ENCODE data around the gene TUBGCP6. TPM values are rescaled to one million over a fixed set of nuclear protein-coding genes. Genes with fewer than 3 reads are reported as not detected.

TUBGCP6 gene
- total and polyA plus RNA-seq, 8 donors: 37.8 to 112 (median 50.2) TPM

- Histone ChIP-seq H3K4me3 (peak overlapping the region; percentile 52 to 59 (median 56)), H3K4me1 (peaks cover 57 to 87% (median 73%) of the 10 kb centered on the region in 4 donors), H3K36me3 (peaks cover 23 to 31% (median 25%) of the 10 kb centered on the region in 4 donors), H3K27ac (peak overlapping the region; percentile 38 to 83 (median 43)), H3K9me3 (no peaks in the 10 kb centered on the region), H3K27me3 (peaks cover 0 to 36% (median 3%) of the 10 kb centered on the region in 3 donors)
- TF ChIP-seq CTCF (IDR thresholded peaks at IDR 0.05) (peak in 1 of 7 experiments; percentile 4), EP300 (IDR thresholded peaks at IDR 0.05) (no peak)
- intact Hi-C loops (cut with DNase I; ENCODE audit: low total_unique reads): no loop called here
- 35 to 46% (median 40%) methylated on average over 17 to 26 of the region's 26 CpGs for WGBS, 5 donors
- no peak for DNase-seq
Observed at GRCh38 chr22:50272044-50272802, 27.4 kb upstream of the TUBGCP6 start.

GRCh38 chr22:50271519-50271970 is 26.7 kb upstream of the TUBGCP6 start:
- Histone ChIP-seq H3K4me3 (peak overlapping the region; percentile 52 to 59 (median 56)), H3K27ac (peak overlapping the region; percentile 23 to 83 (median 43)), H3K36me3 (peaks cover 16 to 24% (median 18%) of the 10 kb centered on the region in 4 donors), H3K9me3 (no peaks in the 10 kb centered on the region), H3K4me1 (peaks cover 58 to 90% (median 78%) of the 10 kb centered on the region in 4 donors), H3K27me3 (peaks cover 0 to 36% (median 3%) of the 10 kb centered on the region in 3 donors)
- TF ChIP-seq CTCF (IDR thresholded peaks at IDR 0.05): peak in 1 of 7 experiments; percentile 29
- no peak for TF ChIP-seq EP300 (IDR thresholded peaks at IDR 0.05)
- no peak for TF ChIP-seq POLR2A (IDR thresholded peaks at IDR 0.05)
- WGBS, 5 donors: 0 to 1% (median 1%) methylated on average over 11 to 45 of the region's 45 CpGs
- intact Hi-C loops (cut with DNase I; ENCODE audit: low total_unique reads): no loop called here
- peak; percentile 77 to 85 for DNase-seq

- H3K9me3 ChIP-seq: no peaks in the 10 kb centered on the region
- H3K4me1 ChIP-seq: peaks cover 58 to 83% (median 72%) of the 10 kb centered on the region in 4 donors
- H3K27me3 ChIP-seq: peaks cover 0 to 36% (median 3%) of the 10 kb centered on the region in 3 donors
- peak; percentile 75 to 90 for DNase-seq
- 0 to 2% (median 1%) methylated on average over 23 to 53 of the region's 53 CpGs for WGBS, 5 donors
- peak overlapping the region; percentile 52 to 59 (median 56) for H3K4me3 ChIP-seq
- intact Hi-C loops (cut with DNase I; ENCODE audit: low total_unique reads): no loop called here
- peak overlapping the region; percentile 49 to 83 (median 67) for H3K27ac ChIP-seq
- peaks cover 10 to 17% (median 11%) of the 10 kb centered on the region in 4 donors for H3K36me3 ChIP-seq
- TF ChIP-seq POLR2AphosphoS5 (IDR thresholded peaks at IDR 0.05) (peak in 1 of 3 donors; percentile 3), CTCF (IDR thresholded peaks at IDR 0.05) (no peak)
Observed at GRCh38 chr22:50270666-50271394, 26.0 kb upstream of the TUBGCP6 start.

- DNase-seq: peak in 1 of 2 donors; percentile 79
- intact Hi-C loops (cut with DNase I; ENCODE audit: low total_unique reads): no loop called here
Observed at GRCh38 chr22:50269970-50270665, 25.3 kb upstream of the TUBGCP6 start, which contains the start of gene MAPK11. TSS of gene MAPK11 (minus strand) at chr22:50270380. CDS start at chr22:50270292, 88 bp downstream.

More at GRCh38 chr22:50269970-50270665, 25.3 kb upstream of the TUBGCP6 start, which contains the start of gene MAPK11:
- peaks cover 58 to 77% (median 69%) of the 10 kb centered on the region in 4 donors for H3K4me1 ChIP-seq
- H3K27ac ChIP-seq: peak within 1 kb of the TSS; percentile 67 to 83 (median 69)
- H3K36me3 ChIP-seq: peaks cover 3 to 10% (median 4%) of the 10 kb centered on the region in 4 donors
- WGBS, 5 donors: 0 to 2% (median 1%) methylated on average over 21 to 91 of the region's 92 CpGs
- peaks cover 0 to 36% (median 3%) of the 10 kb centered on the region in 3 donors for H3K27me3 ChIP-seq
- peak within 1 kb of the TSS; percentile 52 to 59 (median 56) for H3K4me3 ChIP-seq
- no peaks in the 10 kb centered on the region for H3K9me3 ChIP-seq
- TF ChIP-seq EP300 (IDR thresholded peaks at IDR 0.05) (no peak), POLR2AphosphoS5 (IDR thresholded peaks at IDR 0.05) (no peak), POLR2A (IDR thresholded peaks at IDR 0.05) (no peak), CTCF (IDR thresholded peaks at IDR 0.05) (no peak)

Measured in stomach (tissue), 9 donors.